PFSK-1 (cell line): ENCODE measurements around the gene PALD1.

Experiments
- FOXP2 ChIP-seq: optimal IDR thresholded peaks from 2 replicates; pipeline ENCODE3; 2011; ENCODE audit warnings: borderline replicate concordance, control low read depth, inconsistent platforms; ENCODE audit not compliant: insufficient read depth; ENCODE audit errors: extremely low read length, extremely low read depth
- POLR2AphosphoS5 ChIP-seq: IDR thresholded peaks from 2 replicates; pipeline ENCODE4 v1.6.1; 2012; ENCODE audit warnings: low read depth, mild to moderate bottlenecking, control low read depth, low read length, moderate library complexity
- SIN3A ChIP-seq: IDR thresholded peaks from 2 replicates; pipeline ENCODE4 v1.6.1; 2012; ENCODE audit warnings: mild to moderate bottlenecking, low read length, moderate library complexity, borderline replicate concordance; ENCODE audit not compliant: insufficient read depth
- TAF1 ChIP-seq: IDR thresholded peaks from 2 replicates; pipeline ENCODE4 v1.6.1; 2012; ENCODE audit warnings: low read length, control low read depth, borderline replicate concordance; ENCODE audit not compliant: insufficient read depth
- TF ChIP-seq, protein P1 (sequence below), 2 experiments: IDR thresholded peaks; 2 replicates each; pipeline versions ENCODE4 v1.6.1 to v1.8.0; 2011 to 2012; ENCODE audit warnings: low read depth in 2 of 2, low read length in 2 of 2, control low read depth in 1 of 2, inconsistent platforms in 1 of 2, mild to moderate bottlenecking in 1 of 2, moderate library complexity in 1 of 2; ENCODE audit not compliant: insufficient read depth in 1 of 2

The PALD1 gene

DNA sequence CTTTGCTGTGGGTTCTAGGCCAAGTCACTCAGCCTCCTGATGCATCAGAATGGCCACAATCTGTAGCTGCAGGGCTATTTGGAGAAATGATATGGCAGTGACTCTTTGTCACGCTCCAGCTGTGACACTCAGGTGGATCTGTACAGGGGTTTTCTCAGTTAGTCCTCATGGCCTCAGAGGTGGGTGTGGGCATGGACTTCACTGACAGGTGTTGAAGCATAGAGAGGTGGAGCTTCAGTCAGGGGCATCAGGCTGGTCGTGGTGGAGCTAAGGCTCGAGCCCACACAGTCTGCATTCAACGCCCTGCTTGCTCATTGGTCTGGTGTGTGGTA is 21.2 kb downstream of the PALD1 start:
- TF ChIP-seq SIN3A (no peak), POLR2AphosphoS5 (no peak), FOXP2 (no peak), TAF1 (no peak)
- TF ChIP-seq, protein P1, sequence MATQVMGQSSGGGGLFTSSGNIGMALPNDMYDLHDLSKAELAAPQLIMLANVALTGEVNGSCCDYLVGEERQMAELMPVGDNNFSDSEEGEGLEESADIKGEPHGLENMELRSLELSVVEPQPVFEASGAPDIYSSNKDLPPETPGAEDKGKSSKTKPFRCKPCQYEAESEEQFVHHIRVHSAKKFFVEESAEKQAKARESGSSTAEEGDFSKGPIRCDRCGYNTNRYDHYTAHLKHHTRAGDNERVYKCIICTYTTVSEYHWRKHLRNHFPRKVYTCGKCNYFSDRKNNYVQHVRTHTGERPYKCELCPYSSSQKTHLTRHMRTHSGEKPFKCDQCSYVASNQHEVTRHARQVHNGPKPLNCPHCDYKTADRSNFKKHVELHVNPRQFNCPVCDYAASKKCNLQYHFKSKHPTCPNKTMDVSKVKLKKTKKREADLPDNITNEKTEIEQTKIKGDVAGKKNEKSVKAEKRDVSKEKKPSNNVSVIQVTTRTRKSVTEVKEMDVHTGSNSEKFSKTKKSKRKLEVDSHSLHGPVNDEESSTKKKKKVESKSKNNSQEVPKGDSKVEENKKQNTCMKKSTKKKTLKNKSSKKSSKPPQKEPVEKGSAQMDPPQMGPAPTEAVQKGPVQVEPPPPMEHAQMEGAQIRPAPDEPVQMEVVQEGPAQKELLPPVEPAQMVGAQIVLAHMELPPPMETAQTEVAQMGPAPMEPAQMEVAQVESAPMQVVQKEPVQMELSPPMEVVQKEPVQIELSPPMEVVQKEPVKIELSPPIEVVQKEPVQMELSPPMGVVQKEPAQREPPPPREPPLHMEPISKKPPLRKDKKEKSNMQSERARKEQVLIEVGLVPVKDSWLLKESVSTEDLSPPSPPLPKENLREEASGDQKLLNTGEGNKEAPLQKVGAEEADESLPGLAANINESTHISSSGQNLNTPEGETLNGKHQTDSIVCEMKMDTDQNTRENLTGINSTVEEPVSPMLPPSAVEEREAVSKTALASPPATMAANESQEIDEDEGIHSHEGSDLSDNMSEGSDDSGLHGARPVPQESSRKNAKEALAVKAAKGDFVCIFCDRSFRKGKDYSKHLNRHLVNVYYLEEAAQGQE (IDR thresholded peaks at IDR 0.05; ENCODE audit: insufficient read depth in 1 of 2, low read depth in 2 of 2, low read length in 2 of 2), result no peak

DNA sequence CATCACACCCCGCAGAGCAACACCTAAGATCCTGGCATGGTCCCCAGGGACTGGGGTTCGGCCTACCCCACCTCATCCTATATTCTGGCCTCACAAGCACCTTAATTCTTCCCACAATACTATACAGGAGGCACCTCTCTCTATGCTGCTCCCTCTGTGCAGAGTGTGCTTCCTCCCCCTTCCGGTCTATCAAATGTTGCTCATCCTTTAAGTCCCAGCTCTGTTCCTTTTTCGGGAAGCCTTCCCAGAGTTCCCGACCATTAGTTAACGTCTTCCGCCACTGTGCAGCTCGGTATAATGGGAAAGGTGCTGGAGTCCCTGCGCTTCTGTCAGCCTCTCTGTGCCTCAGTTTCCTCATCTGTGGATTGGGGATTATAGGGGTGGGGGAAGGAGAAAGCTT is 21.8 kb downstream of the PALD1 start:
- TF ChIP-seq TAF1 (no peak), SIN3A (no peak), POLR2AphosphoS5 (no peak), FOXP2 (no peak)
- TF ChIP-seq, protein P1 (IDR thresholded peaks at IDR 0.05; ENCODE audit: insufficient read depth in 1 of 2, low read depth in 2 of 2, low read length in 2 of 2), result no peak

DNA sequence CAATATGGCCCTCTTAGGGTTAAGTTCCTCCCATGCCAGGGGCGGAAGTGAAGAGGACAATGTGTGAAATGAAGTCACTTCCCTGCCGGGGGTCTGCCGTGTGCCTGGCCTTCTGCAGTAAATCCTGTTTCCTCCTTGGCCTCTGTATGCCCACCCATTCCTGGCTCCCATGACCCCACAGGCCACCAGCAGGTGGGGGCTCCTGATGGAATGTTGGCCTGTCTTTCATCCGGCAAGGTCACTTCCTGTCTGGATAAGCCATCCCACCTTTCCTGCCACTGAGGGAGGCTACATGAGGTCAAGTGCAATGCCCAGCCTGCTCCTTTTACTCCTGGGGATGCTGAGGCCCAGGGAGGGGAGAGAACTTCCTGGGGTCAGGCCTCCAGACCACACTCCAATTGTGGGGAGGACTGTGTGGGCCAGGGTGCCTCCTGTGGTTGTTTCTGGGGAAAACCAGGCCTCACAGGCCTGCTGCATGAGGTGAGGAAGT is 22.3 kb downstream of the PALD1 start:
- TF ChIP-seq POLR2AphosphoS5, result no peak
- no peak for TF ChIP-seq SIN3A
- no peak for TF ChIP-seq FOXP2
- TF ChIP-seq, protein P1 (IDR thresholded peaks at IDR 0.05; ENCODE audit: insufficient read depth in 1 of 2, low read depth in 2 of 2, low read length in 2 of 2), result no peak
- no peak for TF ChIP-seq TAF1

DNA sequence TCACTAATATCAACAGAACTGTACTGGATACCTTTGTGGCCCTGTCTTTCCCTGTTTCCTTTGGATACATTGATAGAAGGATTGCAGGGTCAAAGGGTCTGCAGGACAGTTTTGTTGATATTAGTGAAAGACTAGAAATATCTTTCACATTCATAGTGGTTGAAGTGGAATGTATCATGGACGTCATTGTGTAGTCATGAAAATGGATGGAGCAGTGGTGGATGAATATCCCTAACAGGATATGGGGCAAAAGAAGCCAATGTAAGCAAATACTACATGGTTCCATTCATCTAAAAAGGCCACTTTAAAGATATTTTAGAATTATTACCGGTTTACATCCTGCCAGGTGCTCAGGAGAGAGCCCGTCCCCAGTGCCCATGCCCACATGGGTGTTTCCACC is 23.8 kb downstream of the PALD1 start:
- TF ChIP-seq POLR2AphosphoS5 (no peak), SIN3A (no peak), TAF1 (no peak), FOXP2 (no peak)
- TF ChIP-seq, protein P1 (IDR thresholded peaks at IDR 0.05; ENCODE audit: insufficient read depth in 1 of 2, low read depth in 2 of 2, low read length in 2 of 2), result no peak

DNA sequence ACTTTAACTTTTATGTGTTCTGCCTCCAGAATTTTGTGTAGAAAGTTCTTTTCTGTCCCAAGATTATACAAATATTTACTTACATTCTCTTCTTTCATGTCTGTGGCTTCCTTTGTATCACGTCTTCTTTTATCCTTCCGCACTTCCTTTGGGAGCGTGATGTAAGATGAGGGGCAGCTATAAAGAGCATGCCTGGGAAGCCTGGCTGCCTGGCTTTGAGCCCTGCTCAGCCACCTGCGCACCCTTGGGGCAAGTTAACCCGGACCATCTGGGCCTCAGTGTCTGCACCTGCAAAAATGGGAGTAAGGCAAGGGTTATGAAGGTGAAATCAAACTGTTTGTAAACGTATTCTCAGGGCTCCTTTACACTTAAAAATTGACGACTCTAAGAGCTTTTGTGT is 25.2 kb downstream of the PALD1 start:
- TF ChIP-seq, protein P1 (IDR thresholded peaks at IDR 0.05; ENCODE audit: insufficient read depth in 1 of 2, low read depth in 2 of 2, low read length in 2 of 2), result no peak
- TF ChIP-seq POLR2AphosphoS5 (no peak), TAF1 (no peak), FOXP2 (no peak), SIN3A (no peak)
